Measurements from ENCODE around the gene MTMR3.

The MTMR3 gene

DNA sequence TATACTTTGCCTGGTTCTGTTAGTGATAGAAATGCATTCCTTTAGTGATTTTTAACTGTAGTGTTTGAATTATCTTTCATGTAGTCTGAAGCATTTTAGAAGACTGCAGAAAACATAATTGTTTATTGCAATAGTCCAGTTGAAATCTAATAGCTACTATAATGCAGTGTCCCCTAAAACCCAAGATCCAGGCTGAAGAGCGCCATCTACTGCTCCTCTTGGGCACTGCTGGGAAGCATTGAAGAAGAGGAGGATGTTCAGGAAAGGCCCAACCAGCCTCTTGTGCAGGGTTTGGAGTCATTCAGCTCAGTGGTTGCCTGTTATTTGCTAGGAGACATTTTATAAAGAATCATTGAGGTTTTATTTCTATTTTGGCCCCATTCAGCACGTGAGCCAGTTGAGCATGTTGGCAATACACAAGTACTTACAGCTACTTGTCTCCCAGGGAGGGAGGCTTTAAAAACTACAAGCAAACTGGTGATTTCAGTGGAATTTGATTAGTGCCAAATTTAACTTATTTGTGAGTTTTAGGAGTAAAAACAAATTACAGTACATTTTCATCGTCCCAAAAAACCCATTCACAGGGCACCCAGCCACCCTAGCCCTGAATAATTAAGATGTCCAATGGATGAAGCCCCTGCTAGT, 122.4 kb downstream of the MTMR3 start:
- no peak for DNase-seq

DNA sequence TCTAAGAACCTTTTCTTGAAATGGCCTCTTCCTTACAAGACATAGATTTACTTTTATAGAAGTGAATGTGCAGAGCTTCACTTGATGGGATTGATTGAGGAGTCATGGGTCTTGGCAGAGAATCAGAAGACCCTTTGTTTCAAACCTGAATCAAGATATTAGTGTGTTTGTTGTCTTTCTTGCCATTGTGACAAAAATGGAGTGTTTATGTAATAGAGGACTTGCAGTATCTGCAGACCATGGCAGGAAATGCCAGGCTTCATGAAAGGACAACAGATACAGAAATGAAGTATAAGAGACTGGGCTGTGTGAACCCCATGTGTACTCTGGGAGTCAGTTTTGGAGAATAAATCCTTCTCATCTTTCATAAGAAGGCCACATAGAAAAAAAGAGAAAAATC, 124.4 kb downstream of the MTMR3 start:
- no peak for DNase-seq

GRCh38 chr22:30008401-30008800, 125.4 kb downstream of the MTMR3 start:
- DNase-seq, result no peak

DNA sequence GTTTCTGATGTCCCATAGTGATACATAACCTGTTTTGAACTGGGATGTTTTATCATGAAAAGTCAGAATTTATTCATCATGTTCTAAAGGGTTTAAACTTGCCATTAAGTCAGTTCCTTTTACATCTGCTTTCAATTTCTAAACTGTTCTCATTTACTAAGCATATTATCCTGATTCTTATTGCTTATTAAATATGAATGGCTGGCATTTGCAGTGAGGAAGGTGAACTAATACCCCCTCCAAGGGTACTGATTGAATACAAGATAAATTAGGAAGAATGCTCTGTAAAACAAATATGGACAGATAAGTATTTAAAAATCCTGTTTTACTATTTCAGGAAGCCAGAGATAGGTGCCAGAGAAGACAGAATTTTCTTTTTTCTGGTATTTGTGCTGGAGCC, 126.5 kb downstream of the MTMR3 start:
- no peak for DNase-seq

- DNase-seq, result no peak
Measured at GRCh38 chr22:30010789-30011405, 127.9 kb downstream of the MTMR3 start.

DNA sequence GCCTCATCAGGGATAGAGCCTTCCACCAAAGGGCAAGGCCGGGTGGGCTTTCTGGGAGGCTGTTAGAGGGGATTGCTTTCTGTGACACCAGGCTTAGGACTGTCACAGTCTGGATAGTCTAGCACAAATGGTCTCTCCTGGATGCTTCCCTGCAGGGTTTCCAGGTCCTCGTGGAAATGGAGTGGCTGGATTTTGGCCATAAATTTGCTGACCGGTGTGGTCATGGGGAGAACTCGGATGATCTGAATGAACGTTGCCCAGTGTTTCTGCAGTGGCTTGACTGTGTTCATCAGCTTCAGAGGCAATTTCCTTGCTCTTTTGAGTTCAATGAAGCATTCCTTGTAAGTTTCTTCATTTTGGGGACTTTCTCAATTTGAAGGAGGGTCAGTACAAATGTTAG, 130.2 kb downstream of the MTMR3 start:
- no peak for DNase-seq

- DNase-seq, result no peak
Measured at GRCh38 chr22:30014244-30014643, 131.3 kb downstream of the MTMR3 start.

DNA sequence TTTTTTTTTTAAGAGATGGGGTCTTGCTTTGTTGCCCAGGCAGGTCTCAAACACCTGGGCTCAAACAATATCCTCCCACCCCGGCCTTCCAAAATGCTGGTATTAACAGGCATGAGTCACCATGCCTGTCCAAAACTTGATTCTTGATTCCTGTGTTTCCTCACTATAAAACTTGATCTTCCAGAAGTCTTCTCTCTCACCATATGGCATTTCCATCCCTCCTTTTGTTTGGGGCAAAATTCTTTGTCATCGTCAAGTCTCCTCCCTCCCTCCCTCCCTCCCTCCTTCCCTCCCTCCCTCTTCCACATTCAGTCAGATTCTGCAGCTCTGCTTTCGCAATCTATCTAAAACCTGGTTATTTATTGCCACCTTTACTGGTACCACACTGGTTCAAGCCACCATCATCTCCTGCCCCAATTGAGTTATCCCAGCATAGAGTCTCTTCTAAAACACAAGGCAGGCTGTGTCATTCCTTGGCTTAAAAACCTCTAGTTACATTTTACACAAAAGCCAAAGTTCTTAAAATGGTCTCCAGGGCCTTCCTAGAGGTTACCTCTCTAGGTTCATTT, 132.3 kb downstream of the MTMR3 start:
- no peak for DNase-seq

GRCh38 chr22:30015846-30016245, 132.9 kb downstream of the MTMR3 start:
- DNase-seq, result no peak

- DNase-seq, result no peak
Measured at GRCh38 chr22:30016596-30016995, 133.6 kb downstream of the MTMR3 start.

- no peak for DNase-seq
Measured at GRCh38 chr22:30017375-30018223, 134.6 kb downstream of the MTMR3 start.

DNA sequence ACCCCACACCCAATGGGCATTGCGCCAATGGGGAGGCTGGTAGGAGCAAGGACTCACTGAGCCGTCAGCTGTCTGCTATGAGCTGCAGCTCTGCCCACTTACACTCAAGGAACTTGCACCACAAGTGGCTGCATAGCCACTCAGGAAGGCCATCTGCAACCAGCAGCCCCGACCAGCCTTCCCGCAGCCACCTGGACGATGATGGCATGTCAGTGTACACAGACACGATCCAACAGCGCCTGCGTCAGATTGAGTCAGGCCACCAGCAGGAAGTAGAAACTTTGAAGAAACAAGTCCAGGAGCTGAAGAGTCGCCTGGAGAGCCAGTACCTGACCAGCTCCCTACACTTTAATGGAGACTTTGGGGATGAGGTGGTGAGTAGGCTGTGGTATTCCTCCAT, 137.5 kb downstream of the MTMR3 start:
- DNase-seq, result no peak

DNA sequence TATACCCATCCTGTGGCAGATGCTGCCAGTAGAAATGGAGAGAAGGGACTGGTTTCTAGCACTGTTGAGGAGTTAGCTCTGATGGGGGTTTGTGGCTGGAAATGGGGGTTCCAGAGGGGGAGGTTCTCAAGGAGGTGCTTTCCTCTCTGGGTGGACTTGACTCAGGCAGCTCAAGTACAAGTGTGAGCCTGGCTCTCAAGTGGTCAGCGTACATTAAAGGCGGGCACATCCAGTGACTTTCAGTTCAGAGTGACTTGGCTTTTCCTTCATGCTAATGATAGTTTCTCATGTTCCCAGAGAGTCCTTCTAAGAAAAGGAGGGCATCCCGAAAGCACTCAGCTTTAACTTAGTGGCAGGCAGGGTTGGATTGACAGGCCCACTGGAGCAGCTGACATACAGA, 138.4 kb downstream of the MTMR3 start:
- no peak for DNase-seq

- DNase-seq, result no peak
Measured at GRCh38 chr22:30021881-30022619, 139.1 kb downstream of the MTMR3 start.

- no peak for DNase-seq
Measured at GRCh38 chr22:30023099-30023660, 140.2 kb downstream of the MTMR3 start.

- no peak for DNase-seq
Measured at GRCh38 chr22:30024231-30024630, 141.3 kb downstream of the MTMR3 start.

- DNase-seq, result no peak
Measured at GRCh38 chr22:30025221-30025620, 142.2 kb downstream of the MTMR3 start.

- no peak for DNase-seq
Measured at GRCh38 chr22:30026756-30027155, 143.8 kb downstream of the MTMR3 start.

DNA sequence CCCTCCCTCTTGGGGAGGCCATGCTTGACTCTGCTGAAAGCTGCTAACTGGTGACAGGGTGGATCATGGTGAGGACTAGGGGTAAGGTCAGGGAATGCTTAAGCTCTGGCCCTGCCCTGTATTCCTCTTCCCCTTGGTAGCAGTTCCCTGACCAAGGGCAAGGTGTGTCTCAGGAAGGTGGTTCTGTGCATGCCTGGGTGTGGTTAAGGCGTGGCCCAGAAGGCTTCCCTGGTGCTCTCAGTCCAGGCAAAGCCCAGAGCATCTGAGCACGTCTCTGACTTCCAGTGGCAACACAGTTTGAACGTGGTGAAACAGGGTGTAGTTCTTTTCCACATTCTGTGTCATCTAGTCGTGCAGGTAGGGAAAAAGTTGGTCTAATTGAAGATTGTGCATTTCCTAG, 144.2 kb downstream of the MTMR3 start:
- DNase-seq, result no peak

- no peak for DNase-seq
Measured at GRCh38 chr22:30027791-30028190, 144.8 kb downstream of the MTMR3 start.

DNA sequence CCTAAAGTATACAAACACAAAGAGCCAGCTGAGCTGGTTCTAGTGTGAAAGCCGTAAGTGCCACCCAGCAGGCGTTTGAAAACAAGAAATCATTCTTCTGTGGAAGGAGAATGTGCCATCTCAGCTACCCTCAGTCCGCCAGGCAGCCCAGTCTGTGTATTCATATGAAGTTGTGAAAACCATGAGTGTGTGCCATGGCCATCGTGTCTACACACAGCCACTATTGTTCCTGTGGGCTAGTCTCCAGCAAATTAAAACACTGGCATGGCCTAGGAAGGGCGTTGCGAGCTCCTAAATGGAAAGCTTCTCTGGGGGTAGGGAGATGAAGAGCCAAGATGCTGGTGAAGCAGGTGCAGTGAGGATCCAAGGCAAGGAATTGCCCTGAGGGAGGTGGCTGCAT, 145.8 kb downstream of the MTMR3 start:
- DNase-seq, result no peak

- no peak for DNase-seq
Measured at GRCh38 chr22:30029512-30029911, 146.5 kb downstream of the MTMR3 start.

DNA sequence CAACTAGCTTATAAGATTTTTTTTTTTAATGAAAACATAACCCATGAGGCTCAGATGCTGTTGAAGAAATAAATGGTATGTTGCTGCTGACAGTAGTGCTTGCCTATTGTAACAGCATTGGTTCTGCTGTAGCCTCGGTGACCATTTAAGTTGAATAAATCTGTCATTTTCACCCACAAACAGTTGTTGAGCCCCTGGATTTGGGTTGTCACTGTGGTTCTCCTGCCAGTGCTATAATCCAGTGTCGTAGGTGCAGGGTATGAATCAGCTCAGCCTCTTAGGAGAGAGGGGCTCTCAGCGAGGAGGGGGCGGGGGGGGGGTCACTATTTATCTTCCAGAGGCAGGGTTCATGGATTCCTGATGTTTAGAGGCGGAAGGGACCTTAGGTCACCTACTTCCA, 147.4 kb downstream of the MTMR3 start:
- DNase-seq, result no peak
